Upper lobe of left lung (tissue), 6 donors: ENCODE data around the gene PRSS57. TPM values are rescaled to one million over a fixed set of nuclear protein-coding genes. Genes with fewer than 3 reads are reported as not detected.
"Not testable (repeated sequence)": the region's sequence is repeated elsewhere in the genome, so short reads cannot be mapped to it uniquely, and the experiment has no call there.

Experiments used
- ATAC-seq, 2 donors: fragments of 200-7000 bp; cut with Tn5 transposase; one replicate each; pipeline ENCODE4 v1.9.1; 2022; ENCODE audit warnings: mild to moderate bottlenecking in 2 of 2, moderate library complexity in 2 of 2; ENCODE audit not compliant: low FRiP score in 2 of 2
- DNase-seq, 2 donors: peaks; one replicate each; pipeline ENCODE4 v3.0.0-alpha.2; 2019 to 2020
- H3K27ac ChIP-seq, 4 donors: fragments of 200-600 bp; sonication (generic); one replicate each; pipeline ENCODE4 v1.5.1; 2016 to 2019
- H3K27me3 ChIP-seq, 4 donors: fragments of 200-600 bp; sonication (generic); one replicate each; pipeline ENCODE4 v1.5.1; 2017 to 2019
- H3K36me3 ChIP-seq, 4 donors: fragments of 200-600 bp; sonication (generic); one replicate each; pipeline ENCODE4 v1.5.1; 2016 to 2019
- H3K4me1 ChIP-seq, 4 donors: fragments of 200-600 bp; sonication (generic); one replicate each; pipeline ENCODE4 v1.5.1; 2018 to 2019
- H3K4me3 ChIP-seq, 4 donors: fragments of 200-600 bp; sonication (generic); one replicate each; pipeline ENCODE4 v1.5.1; 2017 to 2019; ENCODE audit warnings: mild to moderate bottlenecking in 2 of 4, moderate library complexity in 1 of 4
- H3K9me3 ChIP-seq, 4 donors: fragments of 200-600 bp; sonication (generic); one replicate each; pipeline ENCODE4 v1.5.1; 2018 to 2019
- CTCF ChIP-seq, 6 experiments: fragments of 450-650 bp in 4 of 6; fragments of 200-600 bp in 2 of 6; sonication (generic) in 2 of 6; IDR thresholded peaks; one replicate each; pipeline ENCODE4 v1.5.1; 2016 to 2019; ENCODE audit warnings: antibody characterized with exemption in 6 of 6
- EP300 ChIP-seq, 4 donors: sonication (generic); formaldehyde crosslinking; IDR thresholded peaks; one replicate each; pipeline ENCODE4 v1.5.1; 2017; ENCODE audit warnings: antibody characterized with exemption in 4 of 4, control low read depth in 2 of 4
- POLR2A ChIP-seq, 4 donors: fragments of 450-650 bp; IDR thresholded peaks; one replicate each; pipeline ENCODE4 v1.5.1; 2016 to 2017; ENCODE audit warnings: antibody characterized with exemption in 4 of 4, mild to moderate bottlenecking in 2 of 4
- POLR2AphosphoS5 ChIP-seq, 2 donors: sonication (generic); formaldehyde crosslinking; IDR thresholded peaks; one replicate each; pipeline ENCODE4 v1.5.1; 2017; ENCODE audit warnings: antibody characterized with exemption in 2 of 2
- WGBS, 2 donors: methylation state at CpG; one replicate each; pipeline ENCODE4 v1.1.5; 2017 to 2018; 5-methylcytosine and 5-hydroxymethylcytosine counted together
- total RNA-seq, 6 donors: library from RNA; depleted of rRNA in 4 of 6; stranded (reverse); fragments of >200 nt in 4 of 6; gene quantifications; one replicate each; pipeline versions ENCODE4 v1.1.0 to v1.2.1, GENCODE V29; 2016 to 2021
- donor health status: DM: no; HTN: no; CAD: no; lungs with moderate emphysema.
- donor health status: DM: no; HTN: yes; CAD: no; lungs with severe emphysema.

PRSS57 gene
- total RNA-seq, result under 1 TPM in 2 of 6 donors, not detected in 4; 0.37 to 0.46 TPM

DNA sequence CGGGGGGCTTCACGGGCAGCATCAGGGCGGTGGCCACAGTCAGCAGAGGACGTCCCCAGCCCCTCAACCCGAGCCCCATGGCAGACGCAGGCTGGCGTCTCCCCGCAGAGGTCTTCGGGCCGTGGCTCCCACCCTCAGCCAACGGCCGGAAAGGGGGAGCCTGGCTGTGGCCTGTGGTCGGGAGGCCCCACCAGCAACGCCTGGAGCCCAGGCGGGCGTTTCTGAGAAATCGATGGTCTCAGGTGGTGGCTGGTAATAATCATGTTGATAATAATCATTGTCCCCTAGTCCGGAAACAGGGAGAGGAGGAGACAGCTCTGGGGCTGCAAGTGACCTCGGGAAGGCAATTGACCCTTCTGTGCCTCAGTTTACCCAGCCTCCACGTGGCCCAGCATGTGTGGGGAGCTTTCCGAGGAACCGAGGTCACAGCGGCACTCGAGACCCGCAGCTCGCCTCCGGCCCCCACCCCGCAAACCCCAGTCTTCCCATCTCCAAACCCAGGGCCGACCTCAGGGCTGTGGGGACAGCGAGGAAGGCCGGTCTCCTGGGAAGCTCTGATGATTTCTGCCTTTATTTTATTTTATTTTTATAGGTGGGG is at the start of gene PRSS57:
Gene PRSS57 (minus strand): TSS at position 101 of the 598 bp plus-strand sequence. CDS start 22 bp downstream, at position 79.
- TF ChIP-seq POLR2AphosphoS5 (IDR thresholded peaks at IDR 0.05) (no peak), POLR2A (IDR thresholded peaks at IDR 0.05) (no peak), CTCF (IDR thresholded peaks at IDR 0.05) (no peak), EP300 (IDR thresholded peaks at IDR 0.05) (no peak)
- DNase-seq, result no peak
- Histone ChIP-seq H3K27me3 (peaks cover 0 to 6% (median 3%) of the 10 kb centered on the region in 4 donors), H3K4me1 (peaks cover 0 to 9% (median 1%) of the 10 kb centered on the region in 4 donors), H3K9me3 (no peaks in the 10 kb centered on the region), H3K27ac (no peak within 1 kb of the TSS), H3K36me3 (no peaks in the 10 kb centered on the region), H3K4me3 (peak within 1 kb of the TSS in 1 of 4 donors; percentile 12)
- no peak for ATAC-seq
- 51 to 61% methylated on average over 16 to 29 of the region's 31 CpGs for WGBS, 2 donors

DNA sequence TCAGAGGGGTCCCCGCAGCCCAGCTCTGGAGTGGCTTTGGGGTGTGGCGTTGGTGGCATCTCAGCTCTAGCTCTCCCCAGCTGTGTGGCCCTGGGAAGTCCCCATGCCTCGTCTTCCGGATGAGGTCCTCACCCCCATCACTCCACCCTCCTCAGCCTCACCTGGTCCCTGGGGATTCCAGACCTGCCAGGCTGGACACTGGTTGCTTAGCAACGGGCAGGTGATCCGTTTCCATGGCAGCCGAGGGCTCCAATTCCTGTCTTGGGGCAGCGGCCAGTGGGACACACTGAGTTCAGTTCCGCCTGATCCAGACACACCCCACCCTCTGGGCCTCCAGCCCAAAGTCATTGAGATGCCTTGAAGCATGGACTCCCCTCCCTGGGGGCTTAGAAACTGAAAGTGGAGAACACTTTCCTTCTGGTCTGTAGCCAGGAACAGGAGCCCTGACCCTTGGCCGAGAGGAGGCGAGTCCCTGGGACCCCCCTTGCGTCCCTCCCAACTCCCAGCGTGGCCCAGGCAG is 48.0 kb upstream of the PRSS57 start:
- DNase-seq (peak in 1 of 2 donors; percentile 44), ATAC-seq (no peak)
- no peaks in the 10 kb centered on the region for H3K4me1 ChIP-seq
- H3K9me3 ChIP-seq, result peaks cover 0 to 24% (median 9%) of the 10 kb centered on the region in 4 donors
- peaks cover 0 to 21% (median 7%) of the 10 kb centered on the region in 4 donors for H3K36me3 ChIP-seq
- WGBS, 2 donors, result 68 to 70% methylated on average over 11 to 13 of the region's 13 CpGs
- no peaks in the 10 kb centered on the region for H3K27me3 ChIP-seq
- no peak overlapping the region for H3K4me3 ChIP-seq
- H3K27ac ChIP-seq, result no peak overlapping the region
- no peak for TF ChIP-seq EP300 (IDR thresholded peaks at IDR 0.05)
- no peak for TF ChIP-seq POLR2A (IDR thresholded peaks at IDR 0.05)
- TF ChIP-seq POLR2AphosphoS5 (IDR thresholded peaks at IDR 0.05), result no peak
- TF ChIP-seq CTCF (IDR thresholded peaks at IDR 0.05), result no peak

- TF ChIP-seq POLR2A (IDR thresholded peaks at IDR 0.05), result no peak
- TF ChIP-seq POLR2AphosphoS5 (IDR thresholded peaks at IDR 0.05), result no peak
- no peak for TF ChIP-seq EP300 (IDR thresholded peaks at IDR 0.05)
- TF ChIP-seq CTCF (IDR thresholded peaks at IDR 0.05), result no peak
- ATAC-seq, result no peak
- no peak for DNase-seq
- Histone ChIP-seq H3K9me3 (peaks cover 0 to 18% (median 4%) of the 10 kb centered on the region in 4 donors), H3K4me1 (no peaks in the 10 kb centered on the region), H3K27ac (no peak overlapping the region), H3K36me3 (peaks cover 0 to 18% (median 7%) of the 10 kb centered on the region in 4 donors), H3K4me3 (no peak overlapping the region), H3K27me3 (no peaks in the 10 kb centered on the region)
- WGBS, 2 donors, result 93 to 95% methylated on average over 22 to 24 of the region's 24 CpGs
Measured at GRCh38 chr19:742540-743075, 47.4 kb upstream of the PRSS57 start.

GRCh38 chr19:741506-742131 is 46.4 kb upstream of the PRSS57 start:
- DNase-seq, result peak in 1 of 2 donors; percentile 52
- ATAC-seq, result no peak
- no peaks in the 10 kb centered on the region for H3K27me3 ChIP-seq
- WGBS, 2 donors, result 74 to 81% methylated on average over 18 of the region's 19 CpGs
- H3K36me3 ChIP-seq, result peaks cover 0 to 10% (median 4%) of the 10 kb centered on the region in 4 donors
- no peaks in the 10 kb centered on the region for H3K4me1 ChIP-seq
- H3K4me3 ChIP-seq, result no peak overlapping the region
- no peak overlapping the region for H3K27ac ChIP-seq
- H3K9me3 ChIP-seq, result peaks cover 0 to 10% (median 2%) of the 10 kb centered on the region in 4 donors
- TF ChIP-seq POLR2AphosphoS5 (IDR thresholded peaks at IDR 0.05), result no peak
- no peak for TF ChIP-seq EP300 (IDR thresholded peaks at IDR 0.05)
- TF ChIP-seq CTCF (IDR thresholded peaks at IDR 0.05), result no peak
- no peak for TF ChIP-seq POLR2A (IDR thresholded peaks at IDR 0.05)

- not testable (repeated sequence) for H3K9me3 ChIP-seq, H3K27ac ChIP-seq, H3K4me3 ChIP-seq, DNase-seq, H3K4me1 ChIP-seq, ATAC-seq, H3K27me3 ChIP-seq
- 89 to 94% methylated on average over 10 to 15 of the region's 16 CpGs for WGBS, 2 donors
- H3K36me3 ChIP-seq, result peaks cover 0 to 11% (median 2%) of the 10 kb centered on the region in 4 donors
Measured at GRCh38 chr19:740816-741505, 45.7 kb upstream of the PRSS57 start.
